ENCODE measurements around the gene HTRA1.

HTRA1 gene

GRCh38 chr10:122525788-122526187, 64.4 kb downstream of the HTRA1 start:
- no peak for TF ChIP-seq Cebpa-rat (IDR thresholded peaks at IDR 0.05)
- H3K9ac ChIP-seq, result no peak overlapping the region
- H3K4me2 ChIP-seq, result no peak overlapping the region
- H3K9me3 ChIP-seq, result peaks cover 15% of the 10 kb centered on the region
- peaks cover 4% of the 10 kb centered on the region; the same call in 1 of the 2 replicates for H3K4me1 ChIP-seq
- no peak overlapping the region for H3K27ac ChIP-seq
- no peaks in the 10 kb centered on the region for H4K20me1 ChIP-seq
- no peaks in the 10 kb centered on the region for H3K27me3 ChIP-seq
- H3K4me3 ChIP-seq, result no peak overlapping the region
- no peaks in the 10 kb centered on the region for H3K36me3 ChIP-seq

- no peak for TF ChIP-seq Cebpa-rat (IDR thresholded peaks at IDR 0.05)
- H3K4me3 ChIP-seq, result no peak overlapping the region
- no peak overlapping the region for H3K27ac ChIP-seq
- H3K36me3 ChIP-seq, result no peaks in the 10 kb centered on the region
- H3K9ac ChIP-seq, result no peak overlapping the region
- no peaks in the 10 kb centered on the region for H3K27me3 ChIP-seq
- no peaks in the 10 kb centered on the region for H4K20me1 ChIP-seq
- peaks cover 4% of the 10 kb centered on the region; the same call in 1 of the 2 replicates for H3K4me1 ChIP-seq
- no peak overlapping the region for H3K4me2 ChIP-seq
- H3K9me3 ChIP-seq, result peaks cover 15% of the 10 kb centered on the region
These were observed 65.5 kb downstream of the HTRA1 start for GRCh38 chr10:122526892-122527291.

- Histone ChIP-seq H3K4me1 (peaks cover 4% of the 10 kb centered on the region; the same call in 1 of the 2 replicates), H3K9me3 (no peaks in the 10 kb centered on the region), H3K36me3 (no peaks in the 10 kb centered on the region), H3K9ac (no peak overlapping the region), H3K27me3 (no peaks in the 10 kb centered on the region), H4K20me1 (no peaks in the 10 kb centered on the region), H3K4me3 (no peak overlapping the region), H3K4me2 (no peak overlapping the region), H3K27ac (no peak overlapping the region)
- no peak for TF ChIP-seq Cebpa-rat (IDR thresholded peaks at IDR 0.05)
These were observed 68.8 kb downstream of the HTRA1 start for GRCh38 chr10:122530177-122530576.

- no peaks in the 10 kb centered on the region for H3K27me3 ChIP-seq
- TF ChIP-seq Cebpa-rat (IDR thresholded peaks at IDR 0.05), result no peak
- no peaks in the 10 kb centered on the region for H3K9me3 ChIP-seq
- no peaks in the 10 kb centered on the region for H4K20me1 ChIP-seq
- H3K4me1 ChIP-seq, result peaks cover 4% of the 10 kb centered on the region; the same call in 1 of the 2 replicates
- no peak overlapping the region for H3K9ac ChIP-seq
- H3K4me2 ChIP-seq, result no peak overlapping the region
- H3K4me3 ChIP-seq, result no peak overlapping the region
- no peaks in the 10 kb centered on the region for H3K36me3 ChIP-seq
- no peak overlapping the region for H3K27ac ChIP-seq
These were observed 69.9 kb downstream of the HTRA1 start for GRCh38 chr10:122531261-122531660.

GRCh38 chr10:122531939-122532338, 70.6 kb downstream of the HTRA1 start:
- H3K9me3 ChIP-seq, result no peaks in the 10 kb centered on the region
- no peak overlapping the region for H3K27ac ChIP-seq
- TF ChIP-seq Cebpa-rat (IDR thresholded peaks at IDR 0.05), result no peak
- H3K4me2 ChIP-seq, result no peak overlapping the region
- no peak overlapping the region for H3K9ac ChIP-seq
- H4K20me1 ChIP-seq, result no peaks in the 10 kb centered on the region
- H3K4me1 ChIP-seq, result peaks cover 4% of the 10 kb centered on the region; the same call in 1 of the 2 replicates
- H3K36me3 ChIP-seq, result no peaks in the 10 kb centered on the region
- H3K27me3 ChIP-seq, result no peaks in the 10 kb centered on the region
- no peak overlapping the region for H3K4me3 ChIP-seq

- Histone ChIP-seq H3K4me1 (peaks cover 4% of the 10 kb centered on the region; the same call in 1 of the 2 replicates), H3K36me3 (no peaks in the 10 kb centered on the region), H3K4me3 (no peak overlapping the region), H3K4me2 (no peak overlapping the region), H4K20me1 (no peaks in the 10 kb centered on the region), H3K27me3 (no peaks in the 10 kb centered on the region), H3K9me3 (no peaks in the 10 kb centered on the region), H3K9ac (no peak overlapping the region), H3K27ac (no peak overlapping the region)
- no peak for TF ChIP-seq Cebpa-rat (IDR thresholded peaks at IDR 0.05)
These were observed 71.4 kb downstream of the HTRA1 start for GRCh38 chr10:122532601-122533296.

- no peak for TF ChIP-seq Cebpa-rat (IDR thresholded peaks at IDR 0.05)
These were observed 76.2 kb downstream of the HTRA1 start for GRCh38 chr10:122537545-122537944.

GRCh38 chr10:122541541-122542002, 80.2 kb downstream of the HTRA1 start:
- Histone ChIP-seq H3K4me3 (no peak overlapping the region; the same call in 1 of the 2 replicates), H3K27ac (peak overlapping the region; percentile 66), H3K36me3 (no peaks in the 10 kb centered on the region), H3K4me2 (peak overlapping the region; percentile 76), H4K20me1 (no peaks in the 10 kb centered on the region), H3K9ac (no peak overlapping the region; the same call in 1 of the 2 replicates), H3K27me3 (no peaks in the 10 kb centered on the region), H3K9me3 (no peaks in the 10 kb centered on the region), H3K4me1 (peaks cover 62% of the 10 kb centered on the region)
- peak; percentile 60; the same call in 1 of the 2 replicates for TF ChIP-seq Cebpa-rat (IDR thresholded peaks at IDR 0.05)

More at GRCh38 chr10:122537545-122537944, 76.2 kb downstream of the HTRA1 start:
- Histone ChIP-seq H3K27me3 (no peaks in the 10 kb centered on the region), H3K4me3 (no peak overlapping the region), H3K9me3 (no peaks in the 10 kb centered on the region), H4K20me1 (no peaks in the 10 kb centered on the region), H3K36me3 (no peaks in the 10 kb centered on the region), H3K4me1 (peaks cover 32% of the 10 kb centered on the region), H3K27ac (no peak overlapping the region), H3K9ac (no peak overlapping the region), H3K4me2 (no peak overlapping the region)

- peak overlapping the region; percentile 76 for H3K4me2 ChIP-seq
- peaks cover 81% of the 10 kb centered on the region for H3K4me1 ChIP-seq
- no peaks in the 10 kb centered on the region for H3K36me3 ChIP-seq
- H4K20me1 ChIP-seq, result no peaks in the 10 kb centered on the region
- TF ChIP-seq Cebpa-rat (IDR thresholded peaks at IDR 0.05), result no peak
- H3K9ac ChIP-seq, result no peak overlapping the region; the same call in 1 of the 2 replicates
- H3K27ac ChIP-seq, result no peak overlapping the region
- no peaks in the 10 kb centered on the region for H3K9me3 ChIP-seq
- H3K4me3 ChIP-seq, result no peak overlapping the region
- H3K27me3 ChIP-seq, result no peaks in the 10 kb centered on the region
These were observed 82.5 kb downstream of the HTRA1 start for GRCh38 chr10:122543676-122544445.

GRCh38 chr10:122544493-122544892, 83.1 kb downstream of the HTRA1 start:
- no peaks in the 10 kb centered on the region for H4K20me1 ChIP-seq
- no peaks in the 10 kb centered on the region for H3K36me3 ChIP-seq
- H3K4me3 ChIP-seq, result no peak overlapping the region
- H3K27me3 ChIP-seq, result no peaks in the 10 kb centered on the region
- peak overlapping the region; percentile 76 for H3K4me2 ChIP-seq
- no peaks in the 10 kb centered on the region for H3K9me3 ChIP-seq
- H3K27ac ChIP-seq, result no peak overlapping the region
- H3K9ac ChIP-seq, result no peak overlapping the region; the same call in 1 of the 2 replicates
- no peak for TF ChIP-seq Cebpa-rat (IDR thresholded peaks at IDR 0.05)
- peaks cover 79% of the 10 kb centered on the region for H3K4me1 ChIP-seq
